ENCODE data around the gene SNX17.

Gene SNX17

GRCh38 chr2:27370026-27370815 is at the start of gene SNX17, which contains the start of gene EIF2B4:
Gene SNX17 (plus strand): TSS chr2:27370616. CDS start chr2:27370744, 128 bp downstream.
Gene EIF2B4 (minus strand): TSS chr2:27370338. CDS start chr2:27370314, 24 bp downstream.
- H3K27me3 ChIP-seq (replicated peaks; ENCODE audit: control insufficient read depth, insufficient read depth, low read length): no peaks in the 10 kb centered on the region
- peaks cover 27% of the 10 kb centered on the region for H3K36me3 ChIP-seq (ENCODE audit: control insufficient read depth, insufficient read depth, low read length)
- H3K4me3 ChIP-seq (replicated peaks; ENCODE audit: low read depth, low read length): peak within 1 kb of the TSS; percentile 95
- TF ChIP-seq CTCF (IDR thresholded peaks at IDR 0.05; ENCODE audit: insufficient read depth, low read length, poor library complexity, severe bottlenecking): peak; percentile 91
- DNase-seq (ENCODE audit: extremely low read depth, insufficient read length): peak; percentile 100

- H3K4me3 ChIP-seq (replicated peaks; ENCODE audit: low read depth, low read length): no peak overlapping the region
- H3K36me3 ChIP-seq (ENCODE audit: control insufficient read depth, insufficient read depth, low read length): peaks cover 7% of the 10 kb centered on the region
- TF ChIP-seq CTCF (IDR thresholded peaks at IDR 0.05; ENCODE audit: insufficient read depth, low read length, poor library complexity, severe bottlenecking): no peak
- DNase-seq (ENCODE audit: extremely low read depth, insufficient read length): no peak
- no peaks in the 10 kb centered on the region for H3K27me3 ChIP-seq (replicated peaks; ENCODE audit: control insufficient read depth, insufficient read depth, low read length)
Measured at GRCh38 chr2:27320958-27321543, 49.4 kb upstream of the SNX17 start.

- peaks cover 13% of the 10 kb centered on the region for H3K36me3 ChIP-seq (ENCODE audit: control insufficient read depth, insufficient read depth, low read length)
- peak overlapping the region; percentile 86 for H3K4me3 ChIP-seq (replicated peaks; ENCODE audit: low read depth, low read length)
- no peaks in the 10 kb centered on the region for H3K27me3 ChIP-seq (replicated peaks; ENCODE audit: control insufficient read depth, insufficient read depth, low read length)
- DNase-seq (ENCODE audit: extremely low read depth, insufficient read length): no peak
- no peak for TF ChIP-seq CTCF (IDR thresholded peaks at IDR 0.05; ENCODE audit: insufficient read depth, low read length, poor library complexity, severe bottlenecking)
Measured at GRCh38 chr2:27322301-27322765, 48.1 kb upstream of the SNX17 start.

- Histone ChIP-seq H3K36me3 (ENCODE audit: control insufficient read depth, insufficient read depth, low read length) (peaks cover 13% of the 10 kb centered on the region), H3K4me3 (replicated peaks; ENCODE audit: low read depth, low read length) (peak within 1 kb of the TSS; percentile 86), H3K27me3 (replicated peaks; ENCODE audit: control insufficient read depth, insufficient read depth, low read length) (no peaks in the 10 kb centered on the region)
- TF ChIP-seq CTCF (IDR thresholded peaks at IDR 0.05; ENCODE audit: insufficient read depth, low read length, poor library complexity, severe bottlenecking): no peak
- DNase-seq (ENCODE audit: extremely low read depth, insufficient read length): peak; percentile 86
Measured at GRCh38 chr2:27322766-27323595, 47.4 kb upstream of the SNX17 start, which contains the start of gene MPV17. Gene MPV17 (minus strand): TSS chr2:27323097. CDS start chr2:27322517, 580 bp downstream.

- no peak for TF ChIP-seq CTCF (IDR thresholded peaks at IDR 0.05; ENCODE audit: insufficient read depth, low read length, poor library complexity, severe bottlenecking)
- Histone ChIP-seq H3K27me3 (replicated peaks; ENCODE audit: control insufficient read depth, insufficient read depth, low read length) (no peaks in the 10 kb centered on the region), H3K36me3 (ENCODE audit: control insufficient read depth, insufficient read depth, low read length) (peaks cover 15% of the 10 kb centered on the region), H3K4me3 (replicated peaks; ENCODE audit: low read depth, low read length) (peak overlapping the region; percentile 86)
- DNase-seq (ENCODE audit: extremely low read depth, insufficient read length): no peak
Measured at GRCh38 chr2:27323596-27324285, 46.7 kb upstream of the SNX17 start.
